ENCODE measurements around the gene TRIM59.

DNA sequence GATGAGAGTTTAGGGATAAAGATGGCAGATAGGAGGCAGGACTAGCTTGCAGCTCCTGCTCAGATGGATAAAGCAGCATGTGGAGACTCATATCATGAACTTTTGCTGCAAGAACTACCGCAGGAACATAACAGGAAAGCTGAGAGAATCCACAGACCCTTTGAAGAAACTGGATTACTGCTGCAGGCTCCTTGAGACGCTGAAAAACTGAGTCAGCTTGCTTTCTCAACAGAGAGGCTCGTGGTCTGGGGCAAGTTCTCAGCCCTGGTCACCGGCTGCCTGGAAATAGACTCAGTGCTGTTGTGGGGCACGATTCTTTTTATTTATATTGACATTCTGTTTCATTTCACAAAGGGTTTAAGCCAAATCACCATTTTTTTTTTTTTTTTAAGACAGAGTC lies 28.8 kb upstream of the TRIM59 start:
- no peak for TF ChIP-seq POLR2AphosphoS5 (IDR thresholded peaks at IDR 0.05; ENCODE audit: low read depth)
- TF ChIP-seq, protein P1, sequence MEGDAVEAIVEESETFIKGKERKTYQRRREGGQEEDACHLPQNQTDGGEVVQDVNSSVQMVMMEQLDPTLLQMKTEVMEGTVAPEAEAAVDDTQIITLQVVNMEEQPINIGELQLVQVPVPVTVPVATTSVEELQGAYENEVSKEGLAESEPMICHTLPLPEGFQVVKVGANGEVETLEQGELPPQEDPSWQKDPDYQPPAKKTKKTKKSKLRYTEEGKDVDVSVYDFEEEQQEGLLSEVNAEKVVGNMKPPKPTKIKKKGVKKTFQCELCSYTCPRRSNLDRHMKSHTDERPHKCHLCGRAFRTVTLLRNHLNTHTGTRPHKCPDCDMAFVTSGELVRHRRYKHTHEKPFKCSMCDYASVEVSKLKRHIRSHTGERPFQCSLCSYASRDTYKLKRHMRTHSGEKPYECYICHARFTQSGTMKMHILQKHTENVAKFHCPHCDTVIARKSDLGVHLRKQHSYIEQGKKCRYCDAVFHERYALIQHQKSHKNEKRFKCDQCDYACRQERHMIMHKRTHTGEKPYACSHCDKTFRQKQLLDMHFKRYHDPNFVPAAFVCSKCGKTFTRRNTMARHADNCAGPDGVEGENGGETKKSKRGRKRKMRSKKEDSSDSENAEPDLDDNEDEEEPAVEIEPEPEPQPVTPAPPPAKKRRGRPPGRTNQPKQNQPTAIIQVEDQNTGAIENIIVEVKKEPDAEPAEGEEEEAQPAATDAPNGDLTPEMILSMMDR (IDR thresholded peaks at IDR 0.05; ENCODE audit: insufficient read depth, low read length) = no peak
- no peak for TF ChIP-seq GABPA (IDR thresholded peaks at IDR 0.05; ENCODE audit: low read depth)
